Measurements from ENCODE around the gene MUC4. TPM values are rescaled to one million over a fixed set of nuclear protein-coding genes. Genes with fewer than 3 reads are reported as not detected.

Gene MUC4
- total RNA-seq, 2 donors from 2014 or later: 8.6 to 12.0 TPM

DNA sequence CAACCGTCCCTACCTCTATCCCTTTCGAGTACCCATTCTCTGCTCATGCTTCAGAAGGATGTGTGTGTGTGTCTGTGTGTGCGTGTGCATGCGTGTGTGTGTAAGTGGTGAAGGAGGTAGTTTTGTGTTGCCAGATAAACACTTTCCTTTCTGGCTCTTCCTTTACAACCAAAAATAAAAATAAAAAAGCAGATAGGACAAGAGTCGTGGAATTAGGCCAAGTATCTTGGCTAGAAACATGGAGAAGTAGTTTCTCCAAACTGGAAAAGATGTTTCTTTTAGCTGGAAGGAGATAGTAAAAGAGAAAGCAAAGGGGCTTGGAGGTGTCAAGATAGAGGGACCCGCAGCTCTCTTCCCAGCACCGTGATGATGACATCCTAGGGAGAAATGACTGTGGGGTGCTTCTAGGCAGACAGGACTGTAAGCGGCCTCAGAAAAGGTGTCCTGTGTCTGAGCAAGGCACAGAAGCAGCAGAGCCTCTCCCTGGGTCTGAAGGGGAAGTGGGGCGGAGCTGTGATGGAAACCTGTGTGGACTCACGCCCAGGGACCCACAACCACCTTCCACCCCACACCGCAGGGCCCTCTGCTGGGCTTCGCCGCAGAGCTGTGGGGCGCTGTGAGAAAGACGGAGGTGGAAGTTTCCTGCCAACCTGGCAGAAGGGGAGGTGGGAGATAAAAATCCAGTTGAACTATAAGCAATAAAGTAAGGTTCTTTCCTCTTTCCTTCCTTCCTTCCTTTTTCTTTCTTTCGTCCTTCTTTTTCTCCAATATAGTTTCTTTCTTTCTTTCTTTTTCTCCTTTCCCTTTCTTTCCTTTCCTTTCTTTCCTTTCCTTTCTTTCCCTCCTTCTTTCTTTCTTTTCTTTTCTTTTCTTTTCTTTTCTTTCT lies 55.7 kb downstream of the MUC4 start:
- 71% methylated on average over 16 of the region's 16 CpGs for WGBS
- Histone ChIP-seq H3K36me3 (no peaks in the 10 kb centered on the region), H3K4me1 (replicated peaks) (no peaks in the 10 kb centered on the region), H3K27ac (no peak overlapping the region), H3K9me3 (no peaks in the 10 kb centered on the region), H3K27me3 (replicated peaks; ENCODE audit: insufficient read depth) (peaks cover 3% of the 10 kb centered on the region), H3K4me3 (no peak overlapping the region)
- DNase-seq (ENCODE audit: low spot score): no peak
- intact Hi-C loops (cut with DNase I): no loop called here
- TF ChIP-seq POLR2AphosphoS5 (IDR thresholded peaks at IDR 0.05) (no peak), POLR2A (IDR thresholded peaks at IDR 0.05) (no peak)
- TF ChIP-seq, protein P1, sequence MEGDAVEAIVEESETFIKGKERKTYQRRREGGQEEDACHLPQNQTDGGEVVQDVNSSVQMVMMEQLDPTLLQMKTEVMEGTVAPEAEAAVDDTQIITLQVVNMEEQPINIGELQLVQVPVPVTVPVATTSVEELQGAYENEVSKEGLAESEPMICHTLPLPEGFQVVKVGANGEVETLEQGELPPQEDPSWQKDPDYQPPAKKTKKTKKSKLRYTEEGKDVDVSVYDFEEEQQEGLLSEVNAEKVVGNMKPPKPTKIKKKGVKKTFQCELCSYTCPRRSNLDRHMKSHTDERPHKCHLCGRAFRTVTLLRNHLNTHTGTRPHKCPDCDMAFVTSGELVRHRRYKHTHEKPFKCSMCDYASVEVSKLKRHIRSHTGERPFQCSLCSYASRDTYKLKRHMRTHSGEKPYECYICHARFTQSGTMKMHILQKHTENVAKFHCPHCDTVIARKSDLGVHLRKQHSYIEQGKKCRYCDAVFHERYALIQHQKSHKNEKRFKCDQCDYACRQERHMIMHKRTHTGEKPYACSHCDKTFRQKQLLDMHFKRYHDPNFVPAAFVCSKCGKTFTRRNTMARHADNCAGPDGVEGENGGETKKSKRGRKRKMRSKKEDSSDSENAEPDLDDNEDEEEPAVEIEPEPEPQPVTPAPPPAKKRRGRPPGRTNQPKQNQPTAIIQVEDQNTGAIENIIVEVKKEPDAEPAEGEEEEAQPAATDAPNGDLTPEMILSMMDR (IDR thresholded peaks at IDR 0.05): no peak

GRCh38 chr3:195755391-195755790 lies 56.3 kb downstream of the MUC4 start:
- intact Hi-C loops (cut with DNase I): no loop called here
- H3K4me1 ChIP-seq (replicated peaks): no peaks in the 10 kb centered on the region
- no peak for DNase-seq (ENCODE audit: low spot score)
- H3K27ac ChIP-seq: no peak overlapping the region
- no peak overlapping the region for H3K4me3 ChIP-seq
- no peaks in the 10 kb centered on the region for H3K36me3 ChIP-seq
- TF ChIP-seq POLR2AphosphoS5 (IDR thresholded peaks at IDR 0.05) (no peak), POLR2A (IDR thresholded peaks at IDR 0.05) (no peak)
- TF ChIP-seq, protein P1 (IDR thresholded peaks at IDR 0.05): no peak
- no peaks in the 10 kb centered on the region for H3K9me3 ChIP-seq
- H3K27me3 ChIP-seq (replicated peaks; ENCODE audit: insufficient read depth): no peaks in the 10 kb centered on the region
- 100% methylated on average over 7 of the region's 7 CpGs for WGBS

- Histone ChIP-seq H3K4me1 (replicated peaks) (no peaks in the 10 kb centered on the region), H3K4me3 (no peak overlapping the region), H3K36me3 (no peaks in the 10 kb centered on the region), H3K9me3 (no peaks in the 10 kb centered on the region), H3K27me3 (replicated peaks; ENCODE audit: insufficient read depth) (no peaks in the 10 kb centered on the region), H3K27ac (no peak overlapping the region)
- intact Hi-C loops (cut with DNase I): no loop called here
- 91% methylated on average over 7 of the region's 7 CpGs for WGBS
- no peak for TF ChIP-seq POLR2AphosphoS5 (IDR thresholded peaks at IDR 0.05)
- TF ChIP-seq POLR2A (IDR thresholded peaks at IDR 0.05): no peak
- DNase-seq (ENCODE audit: low spot score): no peak
Measured at GRCh38 chr3:195754906-195755305, 56.8 kb downstream of the MUC4 start.

DNA sequence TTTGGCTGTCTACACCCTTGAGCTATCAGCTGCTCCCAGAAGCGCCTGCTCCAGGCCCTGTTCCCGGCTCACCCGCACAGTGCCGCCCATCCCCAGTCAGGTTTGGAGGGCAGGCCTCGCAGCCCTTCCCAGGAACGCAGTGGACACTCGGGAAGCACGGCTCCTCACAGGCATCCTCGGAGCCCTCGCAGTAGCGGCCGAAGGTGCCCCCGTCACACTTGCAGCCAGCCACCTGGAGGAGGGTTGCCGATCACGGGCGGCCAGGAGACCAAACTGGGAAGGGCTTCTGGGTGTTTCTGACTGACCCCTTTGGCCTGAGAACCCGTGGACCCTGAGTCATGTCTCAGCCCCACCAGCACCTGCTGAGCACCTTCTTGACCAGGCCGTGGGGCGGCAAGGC lies 57.6 kb downstream of the MUC4 start:
- no peaks in the 10 kb centered on the region for H3K27me3 ChIP-seq (replicated peaks; ENCODE audit: insufficient read depth)
- H3K27ac ChIP-seq: no peak overlapping the region
- no peaks in the 10 kb centered on the region for H3K4me1 ChIP-seq (replicated peaks)
- intact Hi-C loops (cut with DNase I): no loop called here
- TF ChIP-seq POLR2A (IDR thresholded peaks at IDR 0.05) (no peak), POLR2AphosphoS5 (IDR thresholded peaks at IDR 0.05) (no peak)
- TF ChIP-seq, protein P1 (IDR thresholded peaks at IDR 0.05): no peak
- no peaks in the 10 kb centered on the region for H3K9me3 ChIP-seq
- H3K36me3 ChIP-seq: no peaks in the 10 kb centered on the region
- 93% methylated on average over 19 of the region's 19 CpGs for WGBS
- no peak overlapping the region for H3K4me3 ChIP-seq
- no peak for DNase-seq (ENCODE audit: low spot score)

- Histone ChIP-seq H3K27ac (no peak overlapping the region), H3K9me3 (no peaks in the 10 kb centered on the region), H3K4me1 (replicated peaks) (no peaks in the 10 kb centered on the region), H3K36me3 (no peaks in the 10 kb centered on the region), H3K27me3 (replicated peaks; ENCODE audit: insufficient read depth) (no peaks in the 10 kb centered on the region), H3K4me3 (no peak overlapping the region)
- TF ChIP-seq POLR2A (IDR thresholded peaks at IDR 0.05): no peak
- TF ChIP-seq, protein P1 (IDR thresholded peaks at IDR 0.05): no peak
- TF ChIP-seq POLR2AphosphoS5 (IDR thresholded peaks at IDR 0.05): no peak
- intact Hi-C loops (cut with DNase I): no loop called here
- 80% methylated on average over 14 of the region's 14 CpGs for whole genome bisulfite sequencing
- DNase-seq (ENCODE audit: low spot score): no peak
Measured at GRCh38 chr3:195753581-195753980, 58.1 kb downstream of the MUC4 start.

All from prostate gland (tissue), 2 donors.